Esophagus muscularis mucosa (tissue), 4 donors: Measurements from ENCODE around the gene PLCB3. TPM values are rescaled to one million over a fixed set of nuclear protein-coding genes. Genes with fewer than 3 reads are reported as not detected.

Source experiments
- DNase-seq: peaks from one replicate; pipeline ENCODE4 v3.0.0-alpha.2; 2017; ENCODE audit errors: extremely low spot score
- H3K27ac ChIP-seq, 4 donors: fragments of 200-600 bp; sonication (generic); replicated peaks in 1 of 4; 1 replicate in 3 of 4; 2 replicates in 1 of 4; pipeline ENCODE4 v1.5.1; 2016 to 2019; ENCODE audit warnings: mild to moderate bottlenecking in 1 of 4
- H3K27me3 ChIP-seq, 4 donors: fragments of 200-600 bp; sonication (generic); one replicate each; pipeline versions ENCODE4 v1.5.1 to v1.6.0; 2016 to 2019
- H3K36me3 ChIP-seq, 4 donors: fragments of 200-600 bp; sonication (generic); one replicate each; pipeline ENCODE4 v1.5.1; 2016 to 2019
- H3K4me1 ChIP-seq, 4 donors: fragments of 200-600 bp; sonication (generic); one replicate each; pipeline ENCODE4 v1.5.1; 2016 to 2019
- H3K4me3 ChIP-seq, 4 donors: fragments of 200-600 bp; sonication (generic); 1 replicate in 2 of 4; 2 replicates in 2 of 4; pipeline ENCODE4 v1.5.1; 2016 to 2019; ENCODE audit warnings: mild to moderate bottlenecking in 4 of 4, moderate library complexity in 1 of 4
- H3K9me3 ChIP-seq, 4 donors: fragments of 200-600 bp; sonication (generic); 1 replicate in 3 of 4; 2 replicates in 1 of 4; pipeline ENCODE4 v1.5.1; 2016 to 2019
- CTCF ChIP-seq, 3 experiments: fragments of 200-600 bp in 2 of 3; fragments of 450-650 bp in 1 of 3; sonication (generic) in 2 of 3; IDR thresholded peaks; one replicate each; pipeline ENCODE4 v1.5.1; 2017 to 2019; ENCODE audit warnings: antibody characterized with exemption in 3 of 3, mild to moderate bottlenecking in 2 of 3, moderate library complexity in 1 of 3
- EP300 ChIP-seq: sonication (generic); formaldehyde crosslinking; IDR thresholded peaks from one replicate; pipeline ENCODE4 v1.6.1; 2017; ENCODE audit warnings: antibody characterized with exemption
- POLR2A ChIP-seq: fragments of 450-650 bp; IDR thresholded peaks from one replicate; pipeline ENCODE4 v1.6.1; 2017; ENCODE audit warnings: antibody characterized with exemption, moderate library complexity, mild to moderate bottlenecking, low read depth
- POLR2AphosphoS5 ChIP-seq, 2 donors: sonication (generic); formaldehyde crosslinking; IDR thresholded peaks; one replicate each; pipeline ENCODE4 v1.6.1; 2017; ENCODE audit warnings: antibody characterized with exemption in 2 of 2
- WGBS: methylation state at CpG from one replicate; pipeline ENCODE4 v1.1.5; 2018; 5-methylcytosine and 5-hydroxymethylcytosine counted together
- intact Hi-C: fragments of 100-400 bp; cut with DNase I; formaldehyde crosslinking; loops from one replicate; pipeline ENCODE4 v1.15.1; 2023
- total RNA-seq, 4 donors: library from RNA; depleted of rRNA; stranded (reverse); fragments of >200 nt; gene quantifications; one replicate each; pipeline versions ENCODE4 v1.1.0 to v1.2.1, GENCODE V29; 2016

Gene PLCB3
- total RNA-seq, 4 donors from 2014 or later, result 18.9 to 36.5 (median 25.3) TPM

GRCh38 chr11:64288353-64288750 lies 37.0 kb downstream of the PLCB3 start:
- Histone ChIP-seq H3K27ac (no peak overlapping the region), H3K4me1 (peaks cover 33 to 60% (median 48%) of the 10 kb centered on the region in 4 donors), H3K9me3 (no peaks in the 10 kb centered on the region), H3K4me3 (no peak overlapping the region), H3K36me3 (peaks cover 0 to 16% (median 7%) of the 10 kb centered on the region in 4 donors), H3K27me3 (peaks cover 9 to 37% (median 25%) of the 10 kb centered on the region in 4 donors)
- intact Hi-C loops, result no loop called here
- WGBS, result 100% methylated on average over 3 of the region's 9 CpGs
- TF ChIP-seq POLR2AphosphoS5 (IDR thresholded peaks at IDR 0.05) (no peak), EP300 (no peak), CTCF (IDR thresholded peaks at IDR 0.05) (no peak), POLR2A (no peak)
- DNase-seq, result no peak

GRCh38 chr11:64289002-64289564 lies 37.8 kb downstream of the PLCB3 start:
- Histone ChIP-seq H3K9me3 (no peaks in the 10 kb centered on the region), H3K4me3 (no peak overlapping the region), H3K4me1 (peaks cover 26 to 53% (median 40%) of the 10 kb centered on the region in 4 donors), H3K27me3 (peaks cover 9 to 45% (median 25%) of the 10 kb centered on the region in 4 donors), H3K36me3 (peaks cover 0 to 16% (median 7%) of the 10 kb centered on the region in 4 donors), H3K27ac (no peak overlapping the region)
- WGBS, result 88% methylated on average over 12 of the region's 13 CpGs
- TF ChIP-seq POLR2A (no peak), POLR2AphosphoS5 (IDR thresholded peaks at IDR 0.05) (no peak), EP300 (no peak), CTCF (IDR thresholded peaks at IDR 0.05) (no peak)
- no peak for DNase-seq
- intact Hi-C loops, result no loop called here

- Histone ChIP-seq H3K27me3 (peaks cover 9 to 60% (median 27%) of the 10 kb centered on the region in 4 donors), H3K4me1 (peaks cover 25 to 50% (median 38%) of the 10 kb centered on the region in 4 donors), H3K27ac (no peak overlapping the region), H3K4me3 (no peak overlapping the region), H3K9me3 (no peaks in the 10 kb centered on the region), H3K36me3 (peaks cover 0 to 16% (median 7%) of the 10 kb centered on the region in 4 donors)
- DNase-seq, result no peak
- WGBS, result 73% methylated on average over 6 of the region's 10 CpGs
- TF ChIP-seq EP300 (no peak), CTCF (IDR thresholded peaks at IDR 0.05) (no peak), POLR2A (no peak), POLR2AphosphoS5 (IDR thresholded peaks at IDR 0.05) (no peak)
- intact Hi-C loops, result no loop called here
Measured at GRCh38 chr11:64290352-64291261, 39.3 kb downstream of the PLCB3 start.

GRCh38 chr11:64291262-64291751 lies 40.0 kb downstream of the PLCB3 start, which contains the start of gene KCNK4:
TSS of gene KCNK4 (plus strand) at chr11:64291302. CDS start at chr11:64293019, 1,717 bp downstream.
- no peak for DNase-seq
- intact Hi-C loops, result no loop called here
- no peak within 1 kb of the TSS for H3K27ac ChIP-seq
- no peaks in the 10 kb centered on the region for H3K9me3 ChIP-seq
- no CpG with 5 or more reads among the region's 45 CpGs for WGBS
- H3K4me1 ChIP-seq, result peaks cover 20 to 44% (median 32%) of the 10 kb centered on the region in 4 donors
- TF ChIP-seq EP300 (no peak), CTCF (IDR thresholded peaks at IDR 0.05) (no peak), POLR2A (no peak), POLR2AphosphoS5 (IDR thresholded peaks at IDR 0.05) (no peak)
- H3K36me3 ChIP-seq, result peaks cover 0 to 16% (median 7%) of the 10 kb centered on the region in 4 donors
- H3K4me3 ChIP-seq, result peak within 1 kb of the TSS; percentile 43 to 56 (median 50)
- H3K27me3 ChIP-seq, result peaks cover 9 to 67% (median 34%) of the 10 kb centered on the region in 4 donors
